IPS-15b (cell line): ENCODE data around the gene IGSF22.

Source experiments
- H3K27me3 ChIP-seq: one replicate; pipeline ENCODE4 v1.6.1; 2013; ENCODE audit warnings: low read length; ENCODE audit not compliant: control insufficient read depth, insufficient read depth
- H3K36me3 ChIP-seq: one replicate; pipeline ENCODE4 v1.6.1; 2013; ENCODE audit warnings: low read length; ENCODE audit not compliant: control insufficient read depth, insufficient read depth
- H3K4me1 ChIP-seq: one replicate; pipeline ENCODE4 v1.6.1; 2013; ENCODE audit warnings: mild to moderate bottlenecking, low read length; ENCODE audit not compliant: control insufficient read depth, insufficient read depth
- H3K4me3 ChIP-seq: one replicate; pipeline ENCODE4 v1.5.1; 2013; ENCODE audit warnings: low read depth, low read length
- H3K9ac ChIP-seq: one replicate; pipeline ENCODE4 v1.6.1; 2013; ENCODE audit warnings: low read depth, mild to moderate bottlenecking, low read length
- H3K9me3 ChIP-seq: one replicate; pipeline ENCODE4 v1.6.1; 2013; ENCODE audit warnings: mild to moderate bottlenecking, low read length; ENCODE audit not compliant: control insufficient read depth, insufficient read depth

Gene IGSF22

GRCh38 chr11:18726040-18726439, at the start of gene IGSF22:
TSS of gene IGSF22 (minus strand) at chr11:18726188. CDS start at chr11:18724236, 1,952 bp downstream.
- H3K36me3 ChIP-seq, result no peaks in the 10 kb centered on the region
- peaks cover 2% of the 10 kb centered on the region for H3K27me3 ChIP-seq
- peak within 1 kb of the TSS; percentile 10 for H3K4me3 ChIP-seq
- no peaks in the 10 kb centered on the region for H3K9me3 ChIP-seq
- H3K4me1 ChIP-seq, result peaks cover 11% of the 10 kb centered on the region
- H3K9ac ChIP-seq, result no peak within 1 kb of the TSS

GRCh38 chr11:18774801-18775200, 48.8 kb upstream of the IGSF22 start:
- no peaks in the 10 kb centered on the region for H3K9me3 ChIP-seq
- no peaks in the 10 kb centered on the region for H3K36me3 ChIP-seq
- peaks cover 24% of the 10 kb centered on the region for H3K27me3 ChIP-seq
- H3K4me3 ChIP-seq, result no peak overlapping the region
- peaks cover 23% of the 10 kb centered on the region for H3K4me1 ChIP-seq
- H3K9ac ChIP-seq, result no peak overlapping the region

- Histone ChIP-seq H3K9me3 (no peaks in the 10 kb centered on the region), H3K9ac (no peak overlapping the region), H3K27me3 (peaks cover 21% of the 10 kb centered on the region), H3K4me1 (peaks cover 15% of the 10 kb centered on the region), H3K4me3 (no peak overlapping the region), H3K36me3 (no peaks in the 10 kb centered on the region)
Observed at GRCh38 chr11:18773681-18774080, 47.7 kb upstream of the IGSF22 start.

GRCh38 chr11:18773104-18773503, 47.1 kb upstream of the IGSF22 start:
- H3K4me3 ChIP-seq, result no peak overlapping the region
- H3K4me1 ChIP-seq, result peaks cover 14% of the 10 kb centered on the region
- peaks cover 24% of the 10 kb centered on the region for H3K27me3 ChIP-seq
- H3K36me3 ChIP-seq, result no peaks in the 10 kb centered on the region
- H3K9ac ChIP-seq, result no peak overlapping the region
- H3K9me3 ChIP-seq, result no peaks in the 10 kb centered on the region

- Histone ChIP-seq H3K9ac (no peak overlapping the region), H3K9me3 (no peaks in the 10 kb centered on the region), H3K4me3 (no peak overlapping the region), H3K36me3 (no peaks in the 10 kb centered on the region), H3K4me1 (peaks cover 14% of the 10 kb centered on the region), H3K27me3 (peaks cover 24% of the 10 kb centered on the region)
Observed at GRCh38 chr11:18772211-18772610, 46.2 kb upstream of the IGSF22 start.

GRCh38 chr11:18771266-18772035, 45.5 kb upstream of the IGSF22 start:
- Histone ChIP-seq H3K9ac (no peak overlapping the region), H3K36me3 (no peaks in the 10 kb centered on the region), H3K4me3 (no peak overlapping the region), H3K9me3 (no peaks in the 10 kb centered on the region), H3K4me1 (peaks cover 14% of the 10 kb centered on the region), H3K27me3 (peaks cover 22% of the 10 kb centered on the region)

GRCh38 chr11:18770479-18771125, 44.6 kb upstream of the IGSF22 start:
- Histone ChIP-seq H3K27me3 (peaks cover 17% of the 10 kb centered on the region), H3K36me3 (no peaks in the 10 kb centered on the region), H3K4me3 (no peak overlapping the region), H3K4me1 (peaks cover 14% of the 10 kb centered on the region), H3K9me3 (no peaks in the 10 kb centered on the region), H3K9ac (no peak overlapping the region)

GRCh38 chr11:18769802-18770456, 43.9 kb upstream of the IGSF22 start:
- Histone ChIP-seq H3K4me3 (no peak overlapping the region), H3K27me3 (peaks cover 17% of the 10 kb centered on the region), H3K9me3 (no peaks in the 10 kb centered on the region), H3K9ac (no peak overlapping the region), H3K4me1 (peaks cover 14% of the 10 kb centered on the region), H3K36me3 (no peaks in the 10 kb centered on the region)

- H3K4me3 ChIP-seq, result no peak overlapping the region
- peaks cover 17% of the 10 kb centered on the region for H3K27me3 ChIP-seq
- no peaks in the 10 kb centered on the region for H3K36me3 ChIP-seq
- H3K4me1 ChIP-seq, result peaks cover 14% of the 10 kb centered on the region
- no peaks in the 10 kb centered on the region for H3K9me3 ChIP-seq
- H3K9ac ChIP-seq, result no peak overlapping the region
Observed at GRCh38 chr11:18768978-18769377, 43.0 kb upstream of the IGSF22 start.

- Histone ChIP-seq H3K4me1 (peaks cover 10% of the 10 kb centered on the region), H3K27me3 (peaks cover 19% of the 10 kb centered on the region), H3K9me3 (no peaks in the 10 kb centered on the region), H3K9ac (no peak overlapping the region), H3K36me3 (no peaks in the 10 kb centered on the region), H3K4me3 (no peak overlapping the region)
Observed at GRCh38 chr11:18768472-18768901, 42.5 kb upstream of the IGSF22 start.

GRCh38 chr11:18766015-18766414, 40.0 kb upstream of the IGSF22 start:
- Histone ChIP-seq H3K36me3 (no peaks in the 10 kb centered on the region), H3K27me3 (peaks cover 10% of the 10 kb centered on the region), H3K4me1 (peaks cover under 1% of the 10 kb centered on the region), H3K9me3 (no peaks in the 10 kb centered on the region), H3K9ac (no peak overlapping the region), H3K4me3 (no peak overlapping the region)
